Activated naive CD4-positive, alpha-beta T cell (primary cell): Measurements from ENCODE around the gene MDP1.
"Not testable (repeated sequence)": the region's sequence is repeated elsewhere in the genome, so short reads cannot be mapped to it uniquely, and the experiment has no call there.

Experiments
- DNase-seq, 4 experiments: peaks; one replicate each; lab custom pipeline; 2025; lab: John Stamatoyannopoulos, UW

Gene MDP1

DNA sequence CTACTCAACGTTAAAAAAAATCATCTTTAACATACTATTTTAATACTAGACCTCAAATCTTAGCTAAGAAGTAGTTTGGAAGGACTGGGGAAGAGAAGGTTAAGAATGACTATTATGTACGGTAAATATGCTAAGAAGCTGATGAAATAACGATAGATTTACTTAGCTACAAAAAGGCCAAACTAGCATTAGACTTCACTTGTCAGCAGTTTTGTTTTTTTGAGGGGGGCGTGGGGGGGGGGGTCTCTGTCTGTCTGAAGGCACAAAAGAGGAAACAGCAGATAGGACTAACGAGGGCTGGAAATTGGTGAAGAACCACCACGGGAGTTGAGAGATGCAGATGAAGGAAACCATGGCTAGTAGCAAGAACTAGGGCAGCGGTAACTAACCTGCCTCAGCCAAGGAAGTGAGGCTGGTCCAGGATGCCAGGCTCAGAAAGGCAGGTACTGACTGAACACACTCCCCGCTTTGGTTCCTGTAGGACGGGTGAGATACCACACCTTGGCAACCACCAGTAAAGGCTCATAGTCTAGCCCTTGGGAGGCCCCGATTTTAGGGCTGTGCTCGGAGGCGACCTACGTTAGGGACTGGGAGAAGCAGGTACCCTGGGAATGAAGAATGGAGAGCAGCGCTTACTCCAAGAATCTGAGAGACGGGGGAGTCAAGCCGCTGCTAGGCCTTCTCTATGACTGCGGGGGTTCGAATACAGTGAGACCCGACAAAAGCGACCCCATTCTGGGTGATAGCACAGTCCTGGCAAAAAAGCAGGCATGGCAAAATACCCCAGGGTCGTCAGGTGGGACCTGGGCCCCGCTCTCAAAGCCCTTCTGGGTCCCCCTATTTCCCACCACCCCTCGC, 15.6 kb upstream of the MDP1 start:
- DNase-seq = no peak

DNA sequence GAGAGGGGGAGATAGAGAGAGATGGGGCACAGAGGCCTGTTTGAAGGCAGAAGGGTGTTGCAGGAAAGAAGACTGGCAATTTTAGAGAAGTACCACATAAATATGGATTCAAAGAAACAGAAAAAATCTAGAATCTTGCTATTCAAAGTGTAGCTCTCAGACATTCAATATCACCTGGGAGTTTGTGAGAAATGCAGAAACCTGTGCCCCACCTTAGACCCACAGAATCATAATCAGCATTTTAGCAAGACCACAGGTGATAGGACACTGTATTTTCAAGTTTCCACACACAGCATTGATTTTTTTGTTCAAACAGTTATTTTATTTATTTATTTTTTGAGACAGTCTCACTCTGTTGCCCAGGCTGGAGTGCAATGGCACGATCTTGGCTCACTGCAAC, 13.0 kb upstream of the MDP1 start:
- DNase-seq = no peak

DNA sequence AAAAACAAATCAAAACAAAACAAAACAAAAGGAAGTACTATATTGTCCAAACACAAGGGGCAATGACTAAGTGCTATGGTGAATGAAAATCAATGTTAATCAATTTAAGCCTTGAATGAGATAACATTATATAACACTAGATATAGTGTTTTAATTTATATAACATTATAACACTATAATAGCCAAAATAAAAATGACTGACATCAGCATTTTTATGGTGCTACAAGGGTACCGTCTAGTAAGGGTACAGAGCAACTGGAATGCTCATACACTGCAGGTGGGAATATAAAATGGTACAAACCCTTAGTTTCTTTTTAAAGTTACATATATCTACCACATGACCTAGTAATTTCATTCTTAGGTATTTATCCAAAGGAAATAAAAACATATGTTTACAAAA, 10.6 kb upstream of the MDP1 start:
- no peak for DNase-seq

DNA sequence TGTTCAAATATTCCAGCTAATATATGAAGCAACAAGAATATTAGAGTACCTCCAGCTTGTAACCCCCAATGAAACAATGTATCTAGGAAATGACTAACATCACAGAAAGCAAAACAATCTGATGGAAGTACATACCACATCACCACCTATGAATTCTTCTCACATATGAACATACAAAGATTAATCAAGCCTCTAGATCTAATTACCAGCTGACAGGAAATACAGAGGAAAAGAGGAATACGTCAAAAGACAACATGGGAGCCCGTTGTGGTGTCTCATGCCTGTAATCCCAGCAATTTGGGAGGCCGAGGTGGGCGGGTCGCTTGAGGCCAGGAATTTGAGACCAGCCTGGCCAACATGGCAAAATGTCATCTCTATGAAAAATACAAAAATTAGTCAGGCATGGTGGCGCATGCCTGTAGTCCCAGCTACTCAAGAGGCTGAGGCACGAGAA, 8.8 kb upstream of the MDP1 start:
- DNase-seq = no peak

- not testable (repeated sequence) for DNase-seq
Measured at GRCh38 chr14:24222987-24223386, 7.1 kb upstream of the MDP1 start.

GRCh38 chr14:24219521-24219920, 3.7 kb upstream of the MDP1 start:
- DNase-seq = no peak

GRCh38 chr14:24219080-24219479, 3.2 kb upstream of the MDP1 start:
- DNase-seq = no peak

DNA sequence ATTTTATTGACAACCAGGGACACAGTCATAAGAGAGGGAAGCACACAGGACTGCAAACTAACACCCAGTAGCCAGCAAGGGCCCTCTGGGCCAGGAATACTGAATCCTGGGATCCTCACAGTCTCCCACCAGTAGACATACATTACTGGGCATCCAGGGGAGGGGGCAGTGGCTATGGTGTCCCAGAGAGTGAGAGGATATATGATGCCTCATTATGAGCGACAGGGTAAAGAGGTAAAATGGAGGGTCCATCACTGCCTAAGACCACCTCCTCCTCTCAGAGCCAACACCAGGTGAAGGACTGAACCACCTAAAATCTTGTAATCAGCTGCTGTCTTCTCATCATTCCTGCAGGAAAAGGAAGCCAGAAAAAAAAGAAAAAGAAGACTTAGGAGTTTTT, 1.0 kb upstream of the MDP1 start:
- DNase-seq = not testable (repeated sequence)

GRCh38 chr14:24216345-24216699, 456 bp upstream of the MDP1 start:
- DNase-seq = no peak

GRCh38 chr14:24213866-24214662, 1.8 kb downstream of the MDP1 start:
- no peak for DNase-seq

DNA sequence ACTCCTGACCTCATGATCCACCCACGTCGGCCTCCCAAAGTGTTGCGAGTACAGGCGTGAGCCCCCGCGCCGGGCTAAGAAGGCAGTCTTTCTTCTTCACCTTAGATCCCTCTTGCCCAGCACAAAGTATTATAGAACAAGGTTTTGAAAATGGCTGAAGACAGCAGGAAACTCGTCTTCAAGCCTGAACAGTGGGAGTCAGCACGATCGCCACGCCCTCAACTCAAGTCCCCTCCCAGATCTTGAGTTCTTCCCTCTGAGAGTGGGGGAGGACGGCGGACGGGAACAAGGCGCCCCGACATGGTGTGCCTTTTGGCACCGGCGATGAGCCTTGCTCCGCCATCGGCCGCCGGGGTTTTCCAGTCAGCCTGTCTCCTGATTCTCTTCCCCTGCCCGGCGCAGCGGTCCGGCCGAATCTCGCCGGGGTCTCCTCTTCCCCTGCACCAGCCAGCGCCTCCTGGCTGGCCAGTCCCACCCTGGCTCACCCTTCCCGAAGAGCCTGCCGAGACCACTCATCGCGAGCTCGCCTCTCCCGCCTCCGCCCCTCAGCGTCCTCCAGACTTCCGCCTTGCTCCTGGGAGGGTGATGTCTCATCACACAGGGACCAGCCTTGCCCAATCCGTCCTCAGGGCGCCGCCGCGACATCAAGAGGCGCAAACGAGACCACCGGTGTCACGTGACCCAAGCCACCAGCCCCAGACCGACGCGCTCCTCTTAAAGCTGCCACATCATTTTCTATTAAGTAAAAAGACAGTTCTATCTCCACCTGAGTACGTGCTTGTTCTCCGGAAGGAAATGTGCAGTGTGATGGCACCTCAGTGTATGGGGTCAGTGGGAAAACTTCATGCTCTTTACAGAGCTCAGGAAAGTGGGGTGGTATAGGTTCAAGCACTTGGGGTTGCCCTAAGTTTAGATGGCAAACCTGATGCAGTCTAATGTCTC, 2.7 kb downstream of the MDP1 start, which contains the start of gene CHMP4A:
CHMP4A (minus strand) TSS at position 565 of the 942 bp plus-strand sequence; CDS start at position 516, 49 bp downstream.
- peak; percentile 83 to 92 (median 90) for DNase-seq

DNA sequence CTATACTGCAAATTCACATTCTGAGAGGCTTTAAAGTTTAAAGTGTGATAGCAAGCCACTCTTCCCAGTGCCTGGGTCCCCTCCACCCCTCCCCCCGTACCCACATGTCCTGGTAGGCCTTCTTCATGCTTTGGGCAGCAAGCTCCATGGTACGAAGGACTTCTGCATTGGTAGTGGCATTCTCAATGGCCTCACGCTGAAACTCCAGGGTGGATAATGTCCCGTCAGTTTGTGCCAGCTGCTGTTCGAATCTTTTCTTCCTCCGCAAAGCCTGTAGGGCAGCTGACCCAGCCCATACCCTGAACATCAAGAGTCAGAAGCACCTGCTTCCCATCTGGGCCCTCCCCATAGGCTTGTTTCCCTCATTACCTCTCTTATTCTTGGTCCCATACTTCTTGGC, 4.6 kb downstream of the MDP1 start:
- no peak for DNase-seq

- DNase-seq = no peak
Measured at GRCh38 chr14:24207625-24208024, 8.2 kb downstream of the MDP1 start.

DNA sequence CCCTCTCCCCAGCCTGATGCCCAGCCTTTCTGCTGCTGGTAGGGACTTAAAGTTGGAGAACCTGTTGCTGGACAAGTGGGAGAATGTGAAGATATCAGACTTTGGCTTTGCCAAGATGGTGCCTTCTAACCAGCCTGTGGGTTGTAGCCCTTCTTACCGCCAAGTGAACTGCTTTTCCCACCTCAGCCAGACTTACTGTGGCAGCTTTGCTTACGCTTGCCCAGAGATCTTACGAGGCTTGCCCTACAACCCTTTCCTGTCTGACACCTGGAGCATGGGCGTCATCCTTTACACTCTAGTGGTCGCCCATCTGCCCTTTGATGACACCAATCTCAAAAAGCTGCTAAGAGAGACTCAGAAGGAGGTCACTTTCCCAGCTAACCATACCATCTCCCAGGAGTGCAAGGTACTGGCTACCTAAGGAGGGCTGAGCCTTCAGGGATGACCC, 8.7 kb downstream of the MDP1 start:
- DNase-seq = no peak

DNA sequence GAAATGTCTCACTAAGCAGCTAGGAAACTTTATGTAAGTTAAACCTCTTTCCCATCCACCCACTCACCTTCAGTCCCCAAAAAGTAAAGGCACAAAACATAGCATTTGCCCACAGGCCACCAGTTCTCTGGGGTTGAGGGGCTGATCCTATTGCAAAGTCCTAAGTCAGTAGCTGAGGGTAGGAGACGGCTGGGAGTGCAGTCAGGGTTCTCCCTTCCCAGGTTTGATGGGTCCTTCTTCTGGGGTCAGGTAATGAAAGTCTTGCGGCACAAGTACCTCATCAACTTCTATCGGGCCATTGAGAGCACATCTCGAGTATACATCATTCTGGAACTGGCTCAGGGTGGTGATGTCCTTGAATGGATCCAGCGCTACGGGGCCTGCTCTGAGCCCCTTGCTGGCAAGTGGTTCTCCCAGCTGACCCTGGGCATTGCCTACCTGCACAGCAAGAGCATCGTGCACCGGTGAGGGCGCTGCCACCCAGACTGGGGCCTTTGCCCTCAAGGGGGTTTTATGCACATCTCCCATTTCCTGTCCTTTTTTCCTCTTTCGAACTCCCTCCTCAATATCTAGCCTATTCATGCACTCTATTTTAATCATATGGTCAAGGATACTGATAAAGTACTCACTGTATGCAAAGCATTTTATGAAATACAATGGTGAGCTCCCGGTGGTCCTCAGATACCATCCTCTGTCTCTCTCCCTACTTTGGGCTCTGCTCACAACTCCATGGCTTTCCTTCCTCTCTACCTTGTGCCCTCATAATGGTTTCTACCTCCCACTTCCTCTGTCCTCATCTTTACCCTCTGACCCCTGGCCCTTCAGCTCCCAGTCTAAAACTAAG, 9.4 kb downstream of the MDP1 start:
- DNase-seq = no peak

DNA sequence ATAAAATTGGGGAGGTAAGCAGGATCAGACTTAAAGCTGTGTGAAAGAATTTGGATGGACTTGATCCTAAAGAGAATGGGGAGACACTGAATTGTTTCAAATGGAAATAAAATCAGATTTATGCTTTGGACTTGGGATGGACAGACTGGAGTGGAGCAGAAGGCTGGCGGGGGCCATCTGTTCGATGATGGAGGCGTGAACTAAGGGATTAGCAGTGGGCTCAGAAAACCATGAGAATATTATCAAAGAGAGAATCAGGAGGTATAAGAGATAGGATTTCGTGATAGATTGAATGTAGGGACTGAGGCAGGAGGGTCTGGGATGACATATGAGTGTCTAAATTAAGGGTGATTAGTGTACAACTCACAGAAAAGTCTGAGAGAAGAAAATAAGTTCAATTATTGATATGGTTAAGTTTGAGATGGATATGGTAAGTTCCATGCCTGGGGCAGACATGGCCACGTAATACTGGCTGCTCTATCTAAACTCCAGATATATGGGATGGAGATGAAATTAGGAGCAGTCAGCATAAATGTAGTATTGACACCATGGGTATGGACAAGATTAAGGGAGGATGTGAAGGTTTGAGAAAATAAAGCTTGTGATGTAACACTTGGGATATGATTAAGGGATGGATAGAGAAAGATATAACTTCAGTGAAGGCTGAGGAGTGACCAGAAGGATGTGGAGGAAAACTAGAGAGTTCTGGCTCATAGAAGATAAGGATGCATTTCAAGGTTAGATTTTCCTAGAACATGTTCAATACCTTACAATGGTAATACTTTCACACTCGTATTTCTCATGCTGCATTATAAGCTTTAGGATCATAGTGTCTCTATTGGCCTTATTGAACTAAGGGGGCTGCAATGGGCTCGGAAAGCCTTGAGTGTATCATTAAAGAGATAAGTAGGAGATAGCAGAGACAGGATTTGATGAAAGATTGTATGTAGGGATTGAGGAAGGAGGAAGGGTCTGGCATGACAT, 11.4 kb downstream of the MDP1 start:
- DNase-seq = no peak

DNA sequence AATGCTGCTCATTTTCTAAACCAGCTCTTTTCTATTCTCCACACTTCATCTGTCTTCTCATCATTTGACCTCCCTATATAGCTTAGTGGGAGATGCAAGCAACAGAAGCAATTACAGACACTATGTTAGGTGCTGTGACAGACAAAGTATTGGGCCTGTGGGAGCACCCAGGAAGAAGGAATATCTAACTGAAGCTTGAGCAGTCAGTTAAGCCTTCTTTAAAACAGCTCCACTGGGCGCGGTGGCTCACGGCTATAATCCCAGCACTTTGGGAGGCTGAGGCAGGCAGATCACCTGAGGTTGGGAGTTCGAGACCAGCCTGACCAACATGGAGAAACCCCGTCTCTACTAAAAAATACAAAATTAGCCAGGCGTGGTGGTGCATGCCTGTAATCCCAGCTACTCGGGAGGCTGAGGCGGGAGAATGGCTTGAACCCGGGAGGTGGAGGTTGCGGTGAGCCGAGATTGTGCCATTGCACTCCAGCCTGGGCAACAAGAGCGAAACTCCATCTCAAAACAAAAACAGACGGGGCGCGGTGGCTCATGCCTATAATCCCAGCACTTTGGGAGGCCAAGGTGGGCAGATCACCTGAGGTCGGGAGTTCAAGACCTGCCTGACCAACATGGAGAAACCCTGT, 12.5 kb downstream of the MDP1 start:
- DNase-seq = not testable (repeated sequence)

DNA sequence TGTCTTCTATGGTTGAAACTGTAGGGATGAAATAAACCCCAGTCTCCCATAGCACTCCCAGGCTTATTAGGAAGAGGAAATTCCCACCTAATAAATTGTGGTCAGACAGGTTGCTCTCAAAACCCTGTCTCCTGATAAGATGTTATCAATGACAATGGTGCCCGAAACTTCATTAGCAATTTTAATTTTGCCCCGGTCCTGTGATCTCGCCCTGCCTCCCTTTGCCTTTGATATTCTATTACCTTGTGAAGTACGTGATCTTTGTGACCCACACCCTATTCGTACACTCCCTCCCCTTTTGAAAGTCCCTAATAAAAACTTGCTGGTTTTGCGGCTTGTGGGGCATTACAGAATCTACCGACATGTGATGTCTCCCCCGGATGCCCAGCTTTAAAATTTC, 13.3 kb downstream of the MDP1 start:
- not testable (repeated sequence) for DNase-seq
